HG02623 (cell line): ENCODE measurements around the gene GPR34.
"Not testable (repeated sequence)": the region's sequence is repeated elsewhere in the genome, so short reads cannot be mapped to it uniquely, and the experiment has no call there.

Source experiments
- ATAC-seq: cut with Tn5 transposase; IDR thresholded peaks from one replicate; pipeline ENCODE4 v1.9.1; 2021; ENCODE audit warnings: moderate library complexity; ENCODE audit not compliant: unreplicated experiment

The GPR34 gene

GRCh38 chrX:41688835-41689234 is at the start of gene GPR34:
GPR34 (plus strand) TSS chrX:41688973; CDS start chrX:41695634, 6,661 bp downstream.
- no peak for ATAC-seq

GRCh38 chrX:41646201-41646600 is 42.6 kb upstream of the GPR34 start:
- ATAC-seq: not testable (repeated sequence)

GRCh38 chrX:41653125-41653524 is 35.6 kb upstream of the GPR34 start:
- ATAC-seq: no peak

- no peak for ATAC-seq
These were observed 33.7 kb upstream of the GPR34 start for GRCh38 chrX:41655101-41655500.

- ATAC-seq: no peak
These were observed 33.1 kb upstream of the GPR34 start for GRCh38 chrX:41655631-41656030.

- ATAC-seq: no peak
These were observed 27.2 kb upstream of the GPR34 start for GRCh38 chrX:41661366-41662095.

- ATAC-seq: peak; percentile 91
These were observed 24.3 kb upstream of the GPR34 start for GRCh38 chrX:41664375-41664901.

- no peak for ATAC-seq
These were observed 23.9 kb upstream of the GPR34 start for GRCh38 chrX:41664908-41665307.

GRCh38 chrX:41665686-41666085 is 23.1 kb upstream of the GPR34 start:
- no peak for ATAC-seq

- no peak for ATAC-seq
These were observed 22.5 kb upstream of the GPR34 start for GRCh38 chrX:41666251-41666650.

GRCh38 chrX:41667631-41668030 is 21.1 kb upstream of the GPR34 start:
- ATAC-seq: no peak

- no peak for ATAC-seq
These were observed 18.7 kb upstream of the GPR34 start for GRCh38 chrX:41670112-41670511.

- ATAC-seq: no peak
These were observed 17.7 kb upstream of the GPR34 start for GRCh38 chrX:41671082-41671481.

- no peak for ATAC-seq
These were observed 16.1 kb upstream of the GPR34 start for GRCh38 chrX:41672643-41673042.

- not testable (repeated sequence) for ATAC-seq
These were observed 12.4 kb upstream of the GPR34 start for GRCh38 chrX:41676361-41676760.

GRCh38 chrX:41677183-41678060 is 11.4 kb upstream of the GPR34 start:
- no peak for ATAC-seq

- no peak for ATAC-seq
These were observed 4.6 kb upstream of the GPR34 start for GRCh38 chrX:41684138-41684537.

- ATAC-seq: no peak
These were observed 3.8 kb upstream of the GPR34 start for GRCh38 chrX:41684940-41685339.

- ATAC-seq: no peak
These were observed 2.0 kb upstream of the GPR34 start for GRCh38 chrX:41686788-41687187.

GRCh38 chrX:41688156-41688555 is 617 bp upstream of the GPR34 start:
- ATAC-seq: no peak

- no peak for ATAC-seq
These were observed 938 bp downstream of the GPR34 start for GRCh38 chrX:41689711-41690110.
